Posterior cingulate gyrus (tissue), 11 donors: ENCODE data around the gene PTGER2.

ENCODE experiments used
- DNase-seq, 10 donors: peaks; one replicate each; pipeline versions ENCODE4 v3.0.0 to v3.0.0-alpha.2; 2020 to 2021; ENCODE audit warnings: mixed read lengths in 3 of 10
- intact Hi-C: fragments of 100-400 bp; cut with DNase I; formaldehyde crosslinking; loops from one replicate; pipeline ENCODE4 v1.15.1; 2023

The PTGER2 gene

GRCh38 chr14:52313903-52314594 lies at the start of gene PTGER2:
Gene PTGER2 (plus strand): TSS chr14:52314312. CDS start chr14:52314549, 237 bp downstream.
- peak in 9 of 10 donors; percentile 29 to 95 (median 47) for DNase-seq
- intact Hi-C loops, result no loop called here

- no peak for DNase-seq
- intact Hi-C loops, result no loop called here
Observed at GRCh38 chr14:52265253-52265652, 48.9 kb upstream of the PTGER2 start.

GRCh38 chr14:52266179-52266578 lies 47.9 kb upstream of the PTGER2 start:
- DNase-seq, result no peak
- intact Hi-C loops, result no loop called here

- DNase-seq, result no peak
- intact Hi-C loops, result no loop called here
Observed at GRCh38 chr14:52266782-52267181, 47.3 kb upstream of the PTGER2 start.

- intact Hi-C loops, result no loop called here
- DNase-seq, result peak in 3 of 10 donors; percentile 70 to 84 (median 80)
Observed at GRCh38 chr14:52267501-52268278, 46.4 kb upstream of the PTGER2 start, which contains the start of gene PTGDR. Gene PTGDR (plus strand): TSS chr14:52267698. CDS start chr14:52267815, 117 bp downstream.

- intact Hi-C loops, result no loop called here
- peak in 2 of 10 donors; percentile 64 to 86 for DNase-seq
Observed at GRCh38 chr14:52268279-52269061, 45.6 kb upstream of the PTGER2 start.

GRCh38 chr14:52269100-52269499 lies 45.0 kb upstream of the PTGER2 start:
- DNase-seq, result no peak
- intact Hi-C loops, result no loop called here

GRCh38 chr14:52269982-52270381 lies 44.1 kb upstream of the PTGER2 start:
- intact Hi-C loops, result no loop called here
- no peak for DNase-seq

GRCh38 chr14:52271538-52271937 lies 42.6 kb upstream of the PTGER2 start:
- no peak for DNase-seq
- intact Hi-C loops, result no loop called here

- DNase-seq, result no peak
- intact Hi-C loops, result no loop called here
Observed at GRCh38 chr14:52272375-52272774, 41.7 kb upstream of the PTGER2 start.

GRCh38 chr14:52275372-52275771 lies 38.7 kb upstream of the PTGER2 start:
- DNase-seq, result no peak
- intact Hi-C loops, result no loop called here

GRCh38 chr14:52277552-52277951 lies 36.6 kb upstream of the PTGER2 start:
- DNase-seq, result no peak
- intact Hi-C loops, result no loop called here

GRCh38 chr14:52279408-52279807 lies 34.7 kb upstream of the PTGER2 start:
- no peak for DNase-seq
- intact Hi-C loops, result no loop called here

GRCh38 chr14:52283099-52283498 lies 31.0 kb upstream of the PTGER2 start:
- DNase-seq, result no peak
- intact Hi-C loops, result no loop called here

- intact Hi-C loops, result no loop called here
- no peak for DNase-seq
Observed at GRCh38 chr14:52286661-52287649, 27.2 kb upstream of the PTGER2 start.

- no peak for DNase-seq
- intact Hi-C loops, result no loop called here
Observed at GRCh38 chr14:52296378-52296777, 17.7 kb upstream of the PTGER2 start.

GRCh38 chr14:52298795-52299194 lies 15.3 kb upstream of the PTGER2 start:
- DNase-seq, result peak in 1 of 10 donors; percentile 66
- intact Hi-C loops, result loop anchor here (2.0 kb wide), 1 partner anchor 174 kb away; no protein-coding TSS in a partner anchor

- intact Hi-C loops, result loop anchor here (2.0 kb wide), 1 partner anchor 173 kb away; no protein-coding TSS in a partner anchor
- DNase-seq, result no peak
Observed at GRCh38 chr14:52299692-52300278, 14.3 kb upstream of the PTGER2 start.

GRCh38 chr14:52303236-52303635 lies 10.9 kb upstream of the PTGER2 start:
- no peak for DNase-seq
- intact Hi-C loops, result no loop called here
